Stimulated activated CD8-positive, alpha-beta memory T cell treated with anti-CD3 and anti-CD28 coated beads, Interleukin-4, amount 100 ng/mL, for 4 hours (primary cell): ENCODE data around the gene PCDHGB2.
"Not testable (repeated sequence)": the region's sequence is repeated elsewhere in the genome, so short reads cannot be mapped to it uniquely, and the experiment has no call there.

Source experiments
- DNase-seq, 2 donors: peaks; one replicate each; pipeline ENCODE4 v3.0.0-alpha.2; 2020; ENCODE audit warnings: low read depth in 2 of 2, low spot score in 1 of 2

The PCDHGB2 gene

DNA sequence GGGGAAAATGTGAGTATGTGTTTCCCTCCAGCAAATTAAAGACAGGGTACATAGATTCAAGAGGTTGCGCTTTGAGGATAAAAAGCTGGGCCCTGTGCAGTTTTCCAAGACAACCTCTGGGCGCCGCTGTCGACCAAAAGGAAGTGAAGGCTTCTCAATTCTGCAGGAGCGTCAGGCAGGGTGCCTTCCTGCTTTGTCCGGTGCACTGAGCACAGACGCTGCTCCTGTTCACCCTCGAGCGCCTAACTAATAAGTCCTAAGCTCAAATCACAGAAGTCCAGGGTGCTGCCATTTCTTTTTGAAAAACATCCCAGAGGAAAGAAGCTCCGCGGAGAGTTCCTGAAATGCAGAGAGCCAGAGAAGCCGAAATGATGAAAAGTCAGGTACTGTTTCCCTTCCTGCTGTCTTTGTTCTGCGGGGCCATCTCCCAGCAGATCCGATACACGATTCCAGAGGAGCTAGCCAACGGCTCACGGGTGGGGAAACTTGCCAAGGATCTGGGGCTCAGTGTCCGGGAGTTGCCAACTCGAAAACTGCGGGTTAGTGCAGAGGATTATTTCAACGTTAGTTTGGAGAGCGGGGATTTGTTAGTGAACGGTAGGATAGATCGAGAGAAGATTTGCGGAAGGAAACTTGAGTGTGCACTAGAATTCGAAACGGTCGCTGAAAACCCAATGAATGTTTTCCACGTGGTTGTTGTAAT lies 9.7 kb upstream of the PCDHGB2 start, which contains the start of gene PCDHGB1:
Gene PCDHGB1 (plus strand): TSS at position 183 of the 703 bp plus-strand sequence. CDS start 162 bp downstream, at position 345.
- DNase-seq: no peak

DNA sequence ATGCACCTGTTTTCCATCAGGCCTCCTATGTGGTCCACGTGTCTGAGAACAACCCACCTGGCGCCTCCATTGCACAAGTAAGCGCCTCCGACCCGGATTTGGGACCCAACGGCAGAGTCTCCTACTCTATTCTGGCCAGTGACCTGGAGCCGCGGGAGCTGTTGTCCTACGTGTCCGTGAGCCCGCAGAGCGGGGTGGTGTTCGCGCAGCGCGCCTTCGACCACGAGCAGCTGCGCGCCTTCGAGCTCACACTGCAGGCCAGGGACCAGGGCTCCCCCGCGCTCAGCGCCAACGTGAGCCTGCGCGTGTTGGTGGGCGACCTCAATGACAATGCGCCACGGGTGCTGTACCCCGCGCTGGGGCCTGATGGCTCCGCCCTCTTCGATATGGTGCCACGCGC lies 8.2 kb upstream of the PCDHGB2 start:
- no peak for DNase-seq

DNA sequence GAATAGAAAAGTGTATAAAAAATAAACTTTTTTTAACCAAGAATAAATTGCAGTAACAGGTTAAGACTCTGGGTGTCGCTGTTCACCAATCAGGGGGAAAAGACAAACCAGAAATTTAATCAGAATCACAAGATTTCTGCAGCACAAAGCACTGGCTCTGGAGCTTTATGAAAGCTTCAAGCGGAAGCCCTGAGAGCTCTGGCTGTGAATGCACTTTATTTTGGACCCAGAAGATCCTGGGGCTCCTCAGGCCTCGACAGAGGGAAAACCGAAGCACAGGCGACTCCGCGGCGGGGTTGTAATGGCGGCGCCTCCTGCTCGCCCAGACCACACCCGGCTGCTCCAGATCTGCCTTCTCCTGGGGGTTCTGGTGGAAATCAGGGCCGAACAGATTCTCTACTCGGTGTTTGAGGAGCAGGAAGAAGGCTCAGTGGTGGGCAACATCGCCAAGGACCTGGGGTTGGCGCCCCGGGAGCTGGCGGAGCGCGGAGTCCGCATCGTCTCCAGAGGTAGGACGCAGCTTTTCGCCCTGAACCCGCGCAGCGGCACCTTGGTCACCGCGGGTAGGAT lies 4.8 kb upstream of the PCDHGB2 start, which contains the start of gene PCDHGA4:
Gene PCDHGA4 (plus strand): TSS at position 122 of the 570 bp plus-strand sequence. CDS start 87 bp downstream, at position 209.
- DNase-seq: no peak

GRCh38 chr5:141355641-141356040 lies 4.2 kb upstream of the PCDHGB2 start:
- no peak for DNase-seq

GRCh38 chr5:141356133-141356532 lies 3.7 kb upstream of the PCDHGB2 start:
- no peak for DNase-seq

- no peak for DNase-seq
These were observed 2.8 kb upstream of the PCDHGB2 start for GRCh38 chr5:141356950-141357349.

DNA sequence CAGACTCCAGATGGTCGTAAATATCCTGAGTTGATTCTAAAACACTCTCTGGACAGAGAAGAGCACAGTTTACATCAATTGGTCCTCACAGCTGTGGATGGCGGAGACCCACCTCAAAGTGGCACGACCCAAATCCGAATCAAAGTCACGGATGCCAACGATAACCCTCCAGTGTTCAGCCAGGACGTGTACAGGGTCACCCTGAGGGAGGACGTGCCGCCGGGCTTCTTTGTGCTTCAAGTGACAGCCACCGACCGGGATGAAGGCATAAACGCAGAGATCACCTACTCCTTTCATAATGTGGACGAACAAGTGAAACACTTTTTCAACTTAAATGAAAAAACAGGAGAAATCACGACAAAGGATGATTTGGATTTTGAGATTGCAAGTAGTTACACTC lies 891 bp downstream of the PCDHGB2 start:
- no peak for DNase-seq

DNA sequence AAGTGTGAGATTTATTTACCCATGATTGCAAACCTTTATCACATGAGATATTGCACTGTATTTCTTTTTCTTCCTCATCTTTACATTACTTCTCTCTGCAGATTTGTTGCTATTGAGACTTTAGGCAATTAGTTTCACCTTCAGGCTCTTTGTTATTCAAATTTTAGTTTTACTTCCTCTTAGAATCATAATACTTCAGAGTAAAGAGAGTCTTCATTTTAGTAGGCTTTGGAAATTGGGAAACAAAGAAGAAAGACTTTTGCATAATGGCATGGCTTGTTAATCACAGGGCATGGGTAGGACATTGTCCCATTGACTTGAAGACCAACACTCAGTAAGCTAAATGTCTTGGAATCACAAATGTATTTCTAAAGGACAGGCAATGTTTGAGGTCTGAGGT lies 2.9 kb downstream of the PCDHGB2 start:
- no peak for DNase-seq

DNA sequence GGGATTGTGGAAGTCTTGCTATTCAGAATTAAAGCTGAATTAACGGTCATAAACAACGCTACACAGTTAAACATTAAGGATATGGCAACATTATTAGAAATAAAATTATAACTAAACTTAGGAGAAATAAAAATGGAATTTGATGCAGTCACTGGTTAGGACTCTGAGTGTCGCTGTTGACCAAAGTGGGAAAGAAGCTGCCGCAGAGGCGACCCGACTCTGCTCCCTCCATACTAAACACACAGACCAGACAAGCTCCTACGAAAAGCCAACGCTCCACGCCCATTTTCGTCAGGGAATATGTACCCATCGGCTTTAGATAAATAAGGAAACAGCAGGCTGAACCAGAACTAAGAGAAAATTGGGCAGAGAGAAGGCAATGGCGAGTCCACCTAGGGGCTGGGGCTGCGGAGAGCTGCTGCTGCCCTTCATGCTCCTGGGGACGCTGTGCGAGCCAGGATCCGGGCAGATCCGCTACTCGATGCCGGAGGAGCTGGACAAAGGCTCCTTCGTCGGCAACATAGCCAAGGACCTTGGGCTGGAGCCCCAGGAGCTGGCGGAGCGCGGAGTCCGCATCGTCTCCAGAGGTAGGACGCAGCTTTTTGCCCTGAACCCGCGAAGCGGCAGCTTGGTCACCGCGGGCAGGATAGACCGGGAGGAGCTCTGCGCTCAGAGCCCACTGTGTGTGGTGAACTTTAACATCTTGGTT lies 4.3 kb downstream of the PCDHGB2 start, which contains the start of gene PCDHGA5:
Gene PCDHGA5 (plus strand): TSS at position 211 of the 709 bp plus-strand sequence. CDS start 169 bp downstream, at position 380.
- DNase-seq: no peak

GRCh38 chr5:141366016-141366896 lies 6.5 kb downstream of the PCDHGB2 start:
- no peak for DNase-seq

- no peak for DNase-seq
These were observed 10.4 kb downstream of the PCDHGB2 start, which contains the start of gene PCDHGB3 for GRCh38 chr5:141369994-141370848. PCDHGB3 (plus strand) TSS chr5:141370242; CDS start chr5:141370395, 153 bp downstream.

- no peak for DNase-seq
These were observed 12.0 kb downstream of the PCDHGB2 start for GRCh38 chr5:141371572-141372475.

DNA sequence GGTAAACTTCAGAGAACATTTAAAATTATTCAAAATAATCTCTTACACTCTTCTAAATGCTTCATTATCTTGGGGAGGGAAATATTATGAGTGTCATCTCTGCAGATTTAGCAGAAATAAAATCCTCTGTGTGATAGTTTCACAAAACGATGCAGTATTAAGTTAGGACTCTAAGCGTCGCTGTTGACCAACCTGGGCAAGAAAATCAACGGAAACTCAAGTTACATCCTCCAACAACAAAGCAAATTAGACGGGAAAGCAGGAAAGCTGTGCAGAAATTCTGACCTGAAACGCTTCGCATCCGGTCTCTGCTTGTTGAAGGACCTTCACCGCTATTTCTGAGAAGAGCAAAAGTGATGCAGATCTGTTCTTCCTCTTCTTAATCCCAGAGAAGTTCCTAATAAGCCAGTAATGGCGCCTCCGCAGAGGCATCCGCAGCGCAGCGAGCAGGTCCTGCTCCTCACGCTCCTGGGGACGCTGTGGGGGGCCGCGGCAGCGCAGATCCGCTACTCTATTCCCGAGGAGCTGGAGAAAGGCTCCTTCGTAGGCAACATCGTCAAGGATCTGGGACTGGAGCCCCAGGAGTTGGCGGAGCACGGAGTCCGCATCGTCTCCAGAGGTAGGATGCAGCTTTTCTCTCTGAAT lies 14.0 kb downstream of the PCDHGB2 start, which contains the start of gene PCDHGA6:
Gene PCDHGA6 (plus strand): TSS at position 219 of the 645 bp plus-strand sequence. CDS start 193 bp downstream, at position 412.
- DNase-seq: no peak

- DNase-seq: no peak
These were observed 14.8 kb downstream of the PCDHGB2 start for GRCh38 chr5:141374627-141375026.

GRCh38 chr5:141375444-141376155 lies 15.8 kb downstream of the PCDHGB2 start:
- not testable (repeated sequence) for DNase-seq

GRCh38 chr5:141382469-141383294 lies 22.9 kb downstream of the PCDHGB2 start, which contains the start of gene PCDHGA7:
PCDHGA7 (plus strand) TSS chr5:141382742; CDS start chr5:141382900, 158 bp downstream.
- no peak for DNase-seq

DNA sequence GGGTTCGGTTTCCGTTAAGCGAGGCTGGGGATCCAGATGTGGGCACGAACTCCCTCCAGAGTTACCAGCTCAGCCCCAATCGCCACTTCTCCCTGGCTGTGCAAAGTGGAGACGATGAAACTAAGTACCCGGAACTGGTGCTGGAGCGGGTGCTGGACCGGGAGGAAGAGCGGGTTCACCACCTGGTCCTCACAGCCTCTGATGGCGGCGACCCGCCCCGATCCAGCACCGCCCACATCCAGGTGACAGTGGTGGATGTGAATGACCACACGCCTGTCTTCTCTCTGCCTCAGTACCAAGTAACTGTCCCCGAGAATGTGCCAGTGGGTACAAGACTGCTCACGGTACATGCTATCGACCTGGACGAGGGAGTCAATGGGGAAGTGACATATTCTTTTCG lies 23.6 kb downstream of the PCDHGB2 start:
- no peak for DNase-seq
